ENCODE measurements around the gene RNPS1. TPM values are rescaled to one million over a fixed set of nuclear protein-coding genes. Genes with fewer than 3 reads are reported as not detected.

RNPS1 gene
- total RNA-seq, 1 experiment from 2014 or later: 131 TPM

DNA sequence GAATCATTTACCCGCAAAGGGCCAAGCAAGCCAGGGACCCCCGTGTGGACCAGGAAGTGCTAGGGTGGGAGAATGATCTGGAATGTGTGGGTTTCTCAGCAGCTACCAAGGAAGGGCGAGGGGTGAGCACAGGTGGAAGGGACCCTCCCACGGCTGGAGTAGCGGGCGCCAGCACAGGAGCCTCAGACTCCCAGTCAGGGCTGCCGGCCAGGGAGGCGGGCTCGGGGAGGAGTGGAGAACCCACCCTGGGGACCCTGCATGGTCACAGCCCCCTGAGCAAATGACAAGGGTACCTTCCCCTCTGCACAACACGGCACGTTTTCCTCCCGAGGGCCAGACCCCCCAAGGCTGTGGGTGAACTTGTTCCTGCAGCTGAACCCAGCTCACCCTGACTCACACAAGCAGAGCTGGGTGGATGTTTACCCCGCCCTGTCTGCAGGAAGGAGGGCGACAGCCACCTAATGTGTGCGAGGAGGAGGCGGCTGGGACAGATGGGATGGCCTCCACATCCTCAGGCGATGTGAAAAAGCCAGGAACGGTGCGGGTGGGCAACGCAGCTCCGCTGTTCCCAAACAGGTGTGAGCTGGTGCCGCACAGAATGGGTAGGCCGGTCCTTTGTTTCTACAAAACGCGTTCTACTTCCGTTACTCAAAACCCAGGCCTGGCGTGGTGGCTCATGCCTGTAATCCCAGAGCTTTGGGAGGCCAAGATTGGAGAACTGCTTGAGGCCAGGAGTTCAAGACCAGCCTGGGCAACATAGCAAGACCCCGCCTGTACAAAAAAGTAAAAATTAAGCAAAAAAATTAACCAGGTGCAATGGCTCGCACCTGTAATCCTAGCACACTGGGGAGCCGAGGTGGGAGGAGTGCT lies 22.8 kb downstream of the RNPS1 start:
- CTCF ChIA-PET: no interaction called here

DNA sequence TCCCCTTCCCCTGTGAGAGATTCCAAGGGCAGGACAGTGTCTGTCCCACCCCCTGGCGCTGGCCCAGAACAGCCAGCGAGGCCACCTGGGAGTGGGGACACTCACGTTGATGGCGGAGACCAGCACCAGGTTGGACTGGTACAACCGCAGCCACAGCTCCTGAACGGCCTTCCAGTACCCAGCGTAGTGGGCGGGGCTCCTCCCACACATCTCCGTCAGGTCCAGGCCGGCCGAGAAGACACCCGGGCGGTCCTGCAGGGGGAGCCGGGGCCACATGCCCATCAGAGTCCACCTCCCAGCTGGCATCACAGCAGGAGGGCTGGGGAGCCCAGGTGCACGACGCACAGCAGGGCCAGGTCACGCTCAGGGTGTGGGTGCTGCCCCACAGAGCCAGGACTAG lies 23.6 kb downstream of the RNPS1 start:
- CTCF ChIA-PET: no interaction called here
- H3F3A ChIP-seq (ENCODE audit: low read length, unreplicated experiment): no peaks in the 10 kb centered on the region
- H3K27ac ChIP-seq (ENCODE audit: low read length): no peak overlapping the region
- no peak; the same call in 1 of the 2 replicates for ATAC-seq
- intact Hi-C loops (cut with micrococcal nuclease): no loop called here
- no TSS peak for BruUV-seq (replicated peaks)
- POLR2A ChIA-PET (ENCODE audit: unreplicated experiment): no interaction called here
- no peak overlapping the region for H3K4me2 ChIP-seq (ENCODE audit: low read length)
- no peak overlapping the region for H2AFZ ChIP-seq (ENCODE audit: low read length)
- no peak for DNase-seq
- no peak overlapping the region for H3K9ac ChIP-seq (ENCODE audit: low read length)
- no peaks in the 10 kb centered on the region for H3K27me3 ChIP-seq (ENCODE audit: low read length)
- peaks cover 9% of the 10 kb centered on the region for H3K79me2 ChIP-seq (ENCODE audit: low read length)
- no peaks in the 10 kb centered on the region for H3K9me3 ChIP-seq (ENCODE audit: low read length)
- H3K36me3 ChIP-seq (ENCODE audit: low read depth, low read length): peaks cover 7% of the 10 kb centered on the region; the same call in 1 of the 2 replicates
- H3K4me1 ChIP-seq (ENCODE audit: insufficient read depth, low read length): peaks cover 7% of the 10 kb centered on the region; the same call in 1 of the 2 replicates
- H3K4me3 ChIP-seq (ENCODE audit: low read length): no peak overlapping the region
- TF ChIP-seq EZH2 (IDR thresholded peaks at IDR 0.05; ENCODE audit: low read length, unreplicated experiment): no peak
- no peak for TF ChIP-seq EZH2phosphoT487 (IDR thresholded peaks at IDR 0.05; ENCODE audit: borderline replicate concordance, low read length)
- TF ChIP-seq, protein P1, sequence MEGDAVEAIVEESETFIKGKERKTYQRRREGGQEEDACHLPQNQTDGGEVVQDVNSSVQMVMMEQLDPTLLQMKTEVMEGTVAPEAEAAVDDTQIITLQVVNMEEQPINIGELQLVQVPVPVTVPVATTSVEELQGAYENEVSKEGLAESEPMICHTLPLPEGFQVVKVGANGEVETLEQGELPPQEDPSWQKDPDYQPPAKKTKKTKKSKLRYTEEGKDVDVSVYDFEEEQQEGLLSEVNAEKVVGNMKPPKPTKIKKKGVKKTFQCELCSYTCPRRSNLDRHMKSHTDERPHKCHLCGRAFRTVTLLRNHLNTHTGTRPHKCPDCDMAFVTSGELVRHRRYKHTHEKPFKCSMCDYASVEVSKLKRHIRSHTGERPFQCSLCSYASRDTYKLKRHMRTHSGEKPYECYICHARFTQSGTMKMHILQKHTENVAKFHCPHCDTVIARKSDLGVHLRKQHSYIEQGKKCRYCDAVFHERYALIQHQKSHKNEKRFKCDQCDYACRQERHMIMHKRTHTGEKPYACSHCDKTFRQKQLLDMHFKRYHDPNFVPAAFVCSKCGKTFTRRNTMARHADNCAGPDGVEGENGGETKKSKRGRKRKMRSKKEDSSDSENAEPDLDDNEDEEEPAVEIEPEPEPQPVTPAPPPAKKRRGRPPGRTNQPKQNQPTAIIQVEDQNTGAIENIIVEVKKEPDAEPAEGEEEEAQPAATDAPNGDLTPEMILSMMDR (conservative IDR thresholded peaks at IDR 0.05; ENCODE audit: low read depth, low read length): no peak
- no peaks in the 10 kb centered on the region for H3K9me2 ChIP-seq (replicated peaks; ENCODE audit: low read length)
- no peaks in the 10 kb centered on the region for H4K20me1 ChIP-seq (ENCODE audit: low read length)

More for the DNA sequence above, 22.8 kb downstream of the RNPS1 start:
- H3K79me2 ChIP-seq (ENCODE audit: low read length): peaks cover 17% of the 10 kb centered on the region
- H3K9me3 ChIP-seq (ENCODE audit: low read length): no peaks in the 10 kb centered on the region
- no peaks in the 10 kb centered on the region for H3F3A ChIP-seq (ENCODE audit: low read length, unreplicated experiment)
- no peaks in the 10 kb centered on the region for H3K9me2 ChIP-seq (replicated peaks; ENCODE audit: low read length)
- no peak overlapping the region for H3K4me2 ChIP-seq (ENCODE audit: low read length)
- no peak overlapping the region for H3K9ac ChIP-seq (ENCODE audit: low read length)
- TF ChIP-seq, protein P1 (conservative IDR thresholded peaks at IDR 0.05; ENCODE audit: low read depth, low read length): no peak
- no peak for TF ChIP-seq EZH2 (IDR thresholded peaks at IDR 0.05; ENCODE audit: low read length, unreplicated experiment)
- no peak for TF ChIP-seq EZH2phosphoT487 (IDR thresholded peaks at IDR 0.05; ENCODE audit: borderline replicate concordance, low read length)
- no peak overlapping the region for H2AFZ ChIP-seq (ENCODE audit: low read length)
- H3K27me3 ChIP-seq (ENCODE audit: low read length): no peaks in the 10 kb centered on the region
- DNase-seq (peak; percentile 48), ATAC-seq (peak; percentile 83)
- no peak overlapping the region for H3K4me3 ChIP-seq (ENCODE audit: low read length)
- intact Hi-C loops (cut with micrococcal nuclease): no loop called here
- BruUV-seq (replicated peaks): no TSS peak
- no peaks in the 10 kb centered on the region for H4K20me1 ChIP-seq (ENCODE audit: low read length)
- H3K36me3 ChIP-seq (ENCODE audit: low read depth, low read length): peaks cover 7% of the 10 kb centered on the region; the same call in 1 of the 2 replicates
- POLR2A ChIA-PET (ENCODE audit: unreplicated experiment): interaction anchor here (0.6 kb wide), 1 partner anchor 10 kb away, joined by 3 read pairs; no protein-coding TSS in a partner anchor
- H3K27ac ChIP-seq (ENCODE audit: low read length): no peak overlapping the region
- peaks cover 7% of the 10 kb centered on the region; the same call in 1 of the 2 replicates for H3K4me1 ChIP-seq (ENCODE audit: insufficient read depth, low read length)

DNA sequence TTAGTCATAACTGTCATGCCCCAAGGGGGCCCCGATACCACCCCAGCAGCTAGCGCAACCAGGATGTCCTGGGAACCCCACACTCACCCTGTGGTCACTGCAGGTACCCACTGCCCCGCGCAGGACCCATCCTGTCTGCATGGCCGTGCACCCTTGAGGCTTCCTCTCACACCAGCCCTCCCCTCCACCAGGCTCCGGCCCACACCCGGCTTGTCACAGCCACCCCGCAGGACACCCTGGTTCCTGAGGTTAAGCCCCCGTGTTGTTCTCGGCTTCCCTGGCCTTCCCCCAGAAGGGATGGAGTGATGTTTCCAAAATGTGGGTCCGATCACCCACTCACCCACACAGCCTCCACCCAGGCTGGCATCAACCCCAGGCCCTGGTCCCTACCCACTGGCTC lies 24.1 kb downstream of the RNPS1 start:
- BruUV-seq (replicated peaks): no TSS peak
- ATAC-seq: no peak

More for the DNA sequence above, 24.1 kb downstream of the RNPS1 start:
- Histone ChIP-seq H3K36me3 (ENCODE audit: low read depth, low read length) (peaks cover 7% of the 10 kb centered on the region; the same call in 1 of the 2 replicates), H4K20me1 (ENCODE audit: low read length) (no peaks in the 10 kb centered on the region), H3K27ac (ENCODE audit: low read length) (no peak overlapping the region), H3F3A (ENCODE audit: low read length, unreplicated experiment) (no peaks in the 10 kb centered on the region), H3K4me2 (ENCODE audit: low read length) (no peak overlapping the region), H3K27me3 (ENCODE audit: low read length) (no peaks in the 10 kb centered on the region), H2AFZ (ENCODE audit: low read length) (no peak overlapping the region), H3K4me1 (ENCODE audit: insufficient read depth, low read length) (peaks cover 7% of the 10 kb centered on the region; the same call in 1 of the 2 replicates), H3K9me3 (ENCODE audit: low read length) (no peaks in the 10 kb centered on the region), H3K4me3 (ENCODE audit: low read length) (no peak overlapping the region), H3K9me2 (replicated peaks; ENCODE audit: low read length) (no peaks in the 10 kb centered on the region), H3K9ac (ENCODE audit: low read length) (no peak overlapping the region), H3K79me2 (ENCODE audit: low read length) (peaks cover 6% of the 10 kb centered on the region; the same call in 1 of the 2 replicates)
- ChIA-PET POLR2A (ENCODE audit: unreplicated experiment) (no interaction called here), CTCF (no interaction called here)
- TF ChIP-seq EZH2 (IDR thresholded peaks at IDR 0.05; ENCODE audit: low read length, unreplicated experiment): no peak
- TF ChIP-seq, protein P1 (conservative IDR thresholded peaks at IDR 0.05; ENCODE audit: low read depth, low read length): no peak
- no peak for TF ChIP-seq EZH2phosphoT487 (IDR thresholded peaks at IDR 0.05; ENCODE audit: borderline replicate concordance, low read length)
- DNase-seq: no peak
- intact Hi-C loops (cut with micrococcal nuclease): no loop called here
